Colon (tissue), 2 donors: ENCODE data around the gene IYD.

ENCODE experiments used
- FAIRE-seq: peaks from 2 replicates; lab custom pipeline; 2012; peaks lifted over from hg19 to GRCh38; lab: Jason Lieb, UNC
- donor health status: control.
- donor health status: control.

Gene IYD

DNA sequence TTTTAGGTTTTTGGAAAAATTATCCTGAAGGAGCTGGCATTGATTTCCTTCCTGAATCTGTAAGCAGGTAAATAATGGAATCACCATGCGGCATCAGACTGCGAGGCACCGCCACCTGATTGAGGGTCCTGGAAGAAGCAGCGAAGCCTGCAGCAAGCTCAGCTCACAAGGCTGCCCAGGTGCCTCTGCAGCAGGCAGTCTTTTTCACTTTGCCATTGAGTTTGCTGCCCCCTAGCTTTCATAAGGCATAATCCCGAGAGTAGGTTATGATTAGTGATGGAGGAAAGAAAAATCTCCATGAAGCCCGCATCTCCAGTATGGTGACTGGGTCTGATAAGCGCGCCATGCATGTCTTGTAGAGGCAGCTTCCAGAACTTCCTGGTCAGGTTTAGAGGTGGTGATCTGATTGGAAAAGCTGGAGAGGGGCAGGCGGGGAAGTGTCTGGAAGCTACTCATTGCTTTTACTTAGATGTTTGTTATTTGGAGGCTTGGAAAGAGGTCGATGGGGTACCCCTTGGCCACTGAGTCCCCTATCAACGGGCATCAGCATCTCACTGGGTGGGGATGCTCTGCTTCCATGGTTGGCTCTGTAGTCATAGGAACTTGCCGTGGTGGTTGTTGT, 26.7 kb downstream of the IYD start:
- no peak for FAIRE-seq

DNA sequence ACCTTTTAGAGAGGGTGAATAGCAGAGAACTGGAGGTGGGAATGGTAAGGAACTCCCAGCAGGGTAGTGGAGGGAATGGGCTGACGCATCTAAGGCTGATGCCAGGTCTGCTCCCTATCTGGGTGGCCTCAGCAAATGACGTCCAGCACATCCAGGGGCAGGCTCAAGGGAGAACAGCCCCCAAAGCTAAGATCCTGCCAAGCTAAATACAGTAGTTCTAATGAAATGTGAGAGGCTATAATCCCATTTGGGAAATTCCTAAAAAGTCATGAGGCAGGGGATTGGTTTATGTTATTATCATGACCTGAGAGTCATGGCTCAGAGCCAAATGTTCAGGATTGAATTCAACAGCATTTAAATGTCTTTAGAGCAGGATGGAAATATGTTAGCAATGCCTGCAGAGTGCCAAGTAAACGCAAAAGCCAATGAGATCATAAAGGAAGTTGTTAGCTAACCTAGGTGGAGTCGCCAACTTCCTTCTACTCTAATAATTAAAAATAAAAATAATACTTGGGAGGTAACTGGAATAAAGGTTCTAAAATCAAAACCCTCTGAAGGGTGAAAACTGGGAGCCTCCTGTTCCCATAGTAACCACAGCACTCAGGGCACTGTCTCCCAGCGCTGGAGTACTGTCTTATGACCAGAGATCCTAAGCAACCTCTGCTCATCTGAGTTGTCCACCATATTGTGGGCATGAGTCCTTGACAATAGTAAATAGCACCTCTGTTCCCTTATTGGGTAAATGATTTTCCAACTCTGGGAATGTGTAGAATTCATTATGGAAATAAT, 34.8 kb downstream of the IYD start:
- no peak for FAIRE-seq

DNA sequence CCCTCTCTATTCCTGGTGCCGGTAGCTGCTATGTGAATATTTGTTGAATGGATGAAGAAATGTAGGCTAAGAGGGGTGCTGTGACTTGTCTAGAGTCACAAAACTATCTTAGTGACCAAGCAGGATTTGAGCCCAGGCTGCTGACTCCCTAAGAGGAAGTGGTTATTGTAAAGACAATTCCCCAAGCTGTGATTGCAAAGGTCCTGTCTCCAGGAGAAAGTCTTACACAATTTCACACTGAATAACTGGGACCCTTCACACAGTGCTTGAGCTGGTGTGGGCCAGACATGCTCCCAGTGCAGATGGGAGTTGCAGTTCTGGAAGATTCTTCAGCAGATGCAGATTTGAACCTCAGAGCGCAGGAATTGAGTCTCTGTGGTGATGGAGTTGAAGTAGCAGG, 38.1 kb downstream of the IYD start:
- FAIRE-seq: no peak

DNA sequence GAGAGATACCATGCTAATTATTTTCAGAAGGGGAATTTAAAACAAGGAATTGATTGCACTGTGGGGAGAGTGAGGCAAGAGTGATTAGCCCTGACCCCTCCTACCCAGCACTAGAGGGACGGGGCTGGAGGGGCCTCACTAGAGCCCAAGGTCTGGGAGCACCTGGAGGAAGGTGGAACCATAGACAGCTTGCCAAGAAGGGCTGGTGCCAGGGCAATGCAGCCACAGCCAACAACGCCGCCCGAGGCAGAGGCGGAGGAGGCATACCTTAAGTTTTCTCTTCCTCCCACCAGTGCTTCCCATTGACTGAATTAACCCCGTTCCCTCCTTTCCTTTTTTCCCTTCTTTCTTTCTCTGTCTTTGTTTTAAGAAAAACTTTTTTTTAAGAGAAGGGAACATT, 40.0 kb downstream of the IYD start:
- FAIRE-seq: no peak

DNA sequence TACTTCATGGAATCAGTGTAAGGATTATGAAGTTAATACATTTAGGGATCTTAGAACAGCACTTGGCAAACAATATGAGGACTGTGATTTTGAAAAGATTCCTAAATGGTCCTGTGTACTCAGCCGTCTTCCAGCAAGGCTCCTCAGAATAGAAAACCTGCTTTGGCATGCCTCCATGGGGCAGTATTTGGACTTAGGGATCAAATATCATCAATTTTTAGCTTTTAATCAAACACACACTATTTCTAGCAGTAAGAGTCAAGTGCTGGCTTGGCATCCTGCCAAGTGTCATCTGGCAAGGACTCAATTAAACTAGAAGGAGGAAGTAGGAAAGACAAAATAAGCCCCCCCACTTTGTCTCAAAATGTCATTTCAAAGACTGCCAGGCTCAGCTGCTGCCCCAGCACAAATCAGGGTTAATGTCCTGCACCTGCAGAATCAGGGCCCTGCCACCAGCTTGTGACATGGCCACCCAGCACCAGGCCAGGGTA, 40.8 kb downstream of the IYD start:
- FAIRE-seq: no peak

DNA sequence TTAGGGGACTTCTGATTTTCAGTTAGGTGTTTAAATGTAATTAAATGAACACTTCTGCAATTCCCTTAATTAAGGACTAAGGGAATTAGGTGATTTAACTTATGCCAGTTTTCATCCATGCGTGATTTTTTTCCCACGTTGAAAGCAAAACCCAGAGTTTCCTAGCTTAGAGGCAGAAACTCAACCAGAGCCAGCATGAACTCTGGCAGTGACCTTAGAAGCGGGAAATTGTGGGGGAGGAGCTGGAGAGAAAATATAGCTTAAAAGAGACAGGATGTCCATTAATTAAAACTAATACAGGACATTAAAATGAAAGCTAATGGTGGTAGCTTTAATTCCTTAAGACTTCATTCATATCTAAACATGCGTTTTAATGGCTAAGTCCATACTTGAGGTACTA, 41.6 kb downstream of the IYD start:
- no peak for FAIRE-seq

DNA sequence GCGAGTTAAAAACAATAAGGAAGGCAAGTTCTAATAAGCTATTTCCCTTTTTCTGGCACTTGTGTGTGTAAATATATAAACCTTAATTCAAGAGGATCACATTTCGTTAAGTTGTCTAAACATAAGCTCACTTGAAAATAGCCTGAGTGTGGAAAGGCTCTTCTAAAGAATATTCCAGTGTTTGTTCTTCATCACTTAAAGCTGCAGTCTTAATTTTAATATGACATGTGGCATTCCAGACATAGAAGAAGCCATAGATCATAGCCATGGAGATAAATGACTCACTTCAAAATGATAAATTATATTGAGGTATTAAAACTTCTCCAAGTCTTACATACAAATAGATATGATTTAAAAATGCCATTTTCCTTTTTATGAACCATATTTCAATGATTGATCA, 42.1 kb downstream of the IYD start:
- no peak for FAIRE-seq

DNA sequence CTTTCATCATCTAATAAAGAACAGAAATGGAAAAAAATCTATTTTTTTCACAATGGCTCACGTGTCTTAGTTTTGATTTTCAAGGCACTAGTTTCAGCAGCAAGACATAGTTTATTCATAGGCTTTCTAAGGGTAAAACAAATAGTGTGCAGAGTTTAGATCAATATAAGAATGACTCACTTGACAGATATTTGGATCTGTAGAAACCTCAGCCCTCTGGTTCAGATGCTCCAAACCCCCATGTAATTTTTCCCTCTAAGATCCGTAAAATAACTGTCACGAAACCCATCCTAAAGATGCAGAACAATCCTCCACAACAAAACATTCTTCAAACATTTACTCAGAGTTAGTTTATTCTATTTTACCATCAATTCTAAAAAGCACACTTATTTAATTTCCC, 43.4 kb downstream of the IYD start:
- no peak for FAIRE-seq

DNA sequence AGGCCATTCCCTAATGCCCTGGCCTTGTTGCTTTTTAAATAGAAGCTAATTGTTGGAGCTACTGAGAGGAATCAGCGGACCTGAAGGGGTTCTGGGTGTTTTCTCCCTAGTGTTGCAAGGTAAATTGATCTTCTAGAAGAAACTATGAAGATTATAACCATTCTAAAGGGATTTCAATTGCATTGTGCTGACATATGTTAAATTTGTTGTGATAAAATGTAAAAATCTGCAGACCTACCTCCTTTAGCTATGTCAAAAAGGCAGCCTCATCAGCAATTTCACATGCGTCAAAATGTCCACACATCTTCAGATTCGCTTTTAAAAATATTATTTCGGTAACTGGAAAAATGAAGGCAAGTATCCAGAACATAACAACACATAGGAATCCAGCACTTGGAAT, 44.4 kb downstream of the IYD start:
- no peak for FAIRE-seq

DNA sequence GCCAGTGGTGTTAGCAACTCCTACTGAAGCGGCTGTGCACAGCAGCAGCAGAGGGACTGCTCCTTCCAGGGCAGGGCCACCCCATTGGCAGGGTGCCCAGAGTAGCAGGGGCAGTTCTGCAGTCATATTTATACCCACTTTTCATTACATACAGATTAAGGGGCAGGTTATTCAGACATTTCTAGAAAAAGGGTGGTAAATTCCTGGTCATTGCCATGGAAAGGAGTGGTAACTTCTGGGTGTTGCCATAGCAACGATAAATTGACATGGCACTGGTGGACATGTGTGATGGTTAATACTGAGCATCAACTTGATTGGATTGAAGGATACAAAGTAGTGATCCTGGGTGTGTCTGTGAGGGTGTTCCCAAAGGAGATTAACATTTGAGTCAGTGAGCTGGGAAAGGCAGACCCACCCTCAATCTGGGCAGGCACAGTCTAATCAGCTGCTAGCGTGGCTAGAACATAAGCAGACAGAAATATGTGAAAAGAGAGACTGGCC, 45.0 kb downstream of the IYD start:
- no peak for FAIRE-seq

DNA sequence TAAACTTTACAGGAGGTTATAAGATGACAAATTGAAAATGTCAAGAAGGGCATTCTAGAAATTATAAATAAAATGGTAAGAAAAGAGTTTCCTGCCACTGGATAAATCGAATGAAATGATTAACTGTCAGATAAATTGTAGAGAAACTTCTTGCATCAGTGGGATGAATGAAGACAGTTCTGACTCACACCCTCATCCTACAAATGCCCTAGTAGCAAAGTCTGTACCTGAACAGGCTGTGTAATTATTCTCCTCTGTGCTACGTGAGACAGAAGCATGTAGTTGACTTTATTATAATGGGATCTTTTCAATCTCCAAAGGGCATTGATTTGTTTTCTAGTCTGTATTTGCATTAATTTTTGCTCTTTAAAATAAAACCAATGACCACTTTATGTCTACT, 47.3 kb downstream of the IYD start:
- no peak for FAIRE-seq

DNA sequence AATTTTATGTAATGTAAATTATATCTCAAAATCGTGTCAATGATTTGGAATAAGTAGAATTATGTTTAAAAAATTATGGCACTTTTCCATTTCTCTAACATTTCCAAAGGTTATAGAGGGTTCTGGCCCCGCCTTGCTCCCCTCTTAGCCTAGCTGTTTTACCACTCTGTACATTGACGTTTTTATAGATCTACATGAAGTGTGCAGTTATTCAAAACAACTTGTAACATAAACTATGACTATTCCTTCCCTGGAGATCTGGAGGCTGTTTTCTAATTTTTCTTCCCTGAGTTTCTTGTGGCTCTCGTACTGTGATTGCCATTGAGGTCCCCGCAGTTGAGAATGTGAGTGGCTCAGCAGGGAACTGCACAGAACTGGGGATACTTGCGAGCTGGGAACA, 48.4 kb downstream of the IYD start:
- FAIRE-seq: no peak

DNA sequence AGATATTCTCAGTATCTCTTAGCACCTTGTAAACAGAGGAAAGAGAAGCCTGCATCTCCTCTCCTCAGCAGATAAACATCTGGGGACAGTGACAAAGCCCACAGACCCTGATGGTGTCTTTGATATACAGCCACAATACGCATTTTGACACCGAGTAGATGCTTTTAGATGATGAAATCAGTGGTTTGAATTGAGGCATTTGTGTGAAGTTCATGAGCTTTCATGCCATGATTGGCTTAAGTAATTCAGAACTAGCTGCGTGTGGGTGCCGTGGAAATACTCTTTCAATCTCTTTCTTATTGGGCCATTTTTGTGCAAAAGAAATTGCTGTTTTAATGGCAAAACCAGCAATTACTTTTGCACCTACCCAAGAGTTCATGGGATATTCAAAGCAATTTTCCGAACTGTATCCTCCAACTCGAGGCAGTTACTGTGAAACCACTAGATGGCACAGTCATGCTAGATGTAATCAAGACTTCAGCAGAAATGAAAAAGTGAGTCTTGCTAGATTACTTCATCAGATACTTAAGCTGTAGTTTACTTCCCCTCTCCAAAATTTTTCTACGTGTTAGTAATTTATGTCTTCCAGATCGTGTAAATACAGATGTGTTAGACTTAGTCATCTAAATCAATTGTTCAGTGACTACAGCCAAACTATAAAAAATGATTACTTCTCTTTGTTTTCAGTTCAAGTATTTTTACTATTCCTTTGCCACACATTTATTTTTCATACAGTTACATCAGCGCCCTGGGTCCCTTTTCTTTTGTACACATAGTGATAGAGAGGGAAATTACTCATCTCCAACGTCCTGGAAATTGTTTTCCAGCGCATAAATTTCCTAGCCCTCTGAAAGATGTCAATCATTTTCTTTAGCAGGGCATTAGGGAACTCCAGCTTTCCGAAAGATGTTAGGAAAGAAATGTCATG, 49.4 kb downstream of the IYD start:
- FAIRE-seq: no peak

DNA sequence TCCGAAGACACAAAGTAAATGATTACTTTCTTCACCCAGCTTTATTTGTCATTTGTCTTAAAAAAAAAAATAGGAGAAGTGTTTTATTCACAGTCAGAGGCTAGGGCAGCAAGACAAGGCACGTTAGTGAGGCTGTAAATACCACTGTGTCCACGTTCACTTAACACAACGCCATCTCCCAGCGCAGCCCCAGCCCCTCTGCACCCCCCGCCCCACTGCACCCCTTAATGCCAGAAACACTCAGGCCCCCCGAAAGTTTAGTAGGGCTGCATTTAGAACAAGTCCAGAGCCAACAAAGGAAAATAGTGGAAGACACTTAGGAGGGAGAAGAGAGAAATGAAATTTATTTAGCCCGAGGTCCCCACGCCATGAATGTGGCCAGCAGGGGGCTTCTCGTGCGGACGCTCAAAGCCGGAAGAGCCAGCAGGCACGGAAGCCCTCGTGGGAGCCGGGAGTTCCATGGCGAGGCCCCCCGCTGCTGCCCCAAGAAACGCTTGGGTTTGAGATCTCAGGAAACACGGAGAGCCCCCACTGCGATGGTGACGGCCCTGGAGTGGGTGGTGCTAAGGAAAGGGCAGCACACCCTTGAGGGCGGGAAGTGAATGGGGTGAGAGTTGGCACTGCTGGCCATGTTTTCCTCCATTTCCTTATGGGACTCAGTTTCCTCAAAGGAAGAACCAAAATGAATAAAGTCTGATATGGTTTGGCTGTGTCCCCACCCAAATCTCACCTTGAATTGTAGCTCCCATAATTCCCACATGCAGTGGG, 50.2 kb downstream of the IYD start:
- no peak for FAIRE-seq

DNA sequence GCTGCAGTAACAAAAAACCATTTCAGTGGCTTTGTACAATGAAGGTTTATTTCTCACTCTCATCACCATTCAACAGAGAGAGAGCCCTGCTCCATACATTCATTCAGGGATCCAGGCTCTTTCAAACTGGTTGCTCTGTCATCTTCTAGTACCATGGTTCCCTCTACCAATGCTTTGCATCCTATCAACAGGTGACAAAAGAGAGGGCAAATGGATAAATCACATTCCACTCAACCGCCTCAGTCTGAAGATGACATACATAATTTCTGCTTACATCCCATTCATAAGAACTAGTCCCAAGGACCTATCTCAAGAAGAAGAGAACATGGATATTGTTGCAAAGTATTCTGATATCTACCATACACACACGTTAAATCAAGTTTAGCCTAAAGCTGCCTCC, 51.6 kb downstream of the IYD start:
- no peak for FAIRE-seq

DNA sequence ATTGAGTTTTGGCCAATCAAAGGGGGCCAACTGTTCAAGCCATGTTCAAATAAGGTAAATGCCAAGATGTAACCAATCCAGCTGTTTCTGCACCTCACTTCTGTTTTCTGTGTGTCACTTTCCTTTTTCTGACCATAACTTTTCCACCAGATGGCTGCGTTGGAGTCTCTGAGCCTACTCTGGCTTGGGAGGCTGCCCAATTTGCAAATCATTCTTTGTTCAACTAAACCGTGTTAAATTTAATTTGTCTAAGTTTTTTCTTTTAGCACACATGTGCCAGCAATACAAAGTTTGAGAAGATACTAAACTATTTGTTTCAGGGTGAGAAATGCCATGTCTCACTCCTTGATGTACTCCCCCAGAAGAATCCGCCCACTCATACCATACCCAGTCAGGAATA, 52.1 kb downstream of the IYD start:
- FAIRE-seq: no peak

DNA sequence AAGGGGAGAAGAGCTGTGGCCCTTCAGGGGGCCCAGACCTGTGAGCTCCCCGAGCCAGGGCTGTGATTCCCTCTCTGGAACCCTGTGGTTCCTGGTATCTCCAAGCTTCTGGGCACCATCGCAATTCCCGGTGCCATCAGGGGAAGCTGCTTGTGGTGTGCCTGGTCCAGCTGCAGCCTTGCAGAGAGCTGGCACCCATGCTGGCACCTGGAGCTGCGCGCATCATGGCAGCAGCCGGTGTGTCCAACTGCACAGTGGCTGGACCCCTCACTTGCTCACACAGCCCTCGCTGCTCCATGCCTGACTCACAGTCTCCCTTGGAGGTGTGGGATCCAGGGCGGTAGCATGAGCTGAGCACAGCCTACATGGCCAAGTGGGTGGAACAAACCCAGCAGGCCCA, 56.7 kb downstream of the IYD start:
- FAIRE-seq: no peak

DNA sequence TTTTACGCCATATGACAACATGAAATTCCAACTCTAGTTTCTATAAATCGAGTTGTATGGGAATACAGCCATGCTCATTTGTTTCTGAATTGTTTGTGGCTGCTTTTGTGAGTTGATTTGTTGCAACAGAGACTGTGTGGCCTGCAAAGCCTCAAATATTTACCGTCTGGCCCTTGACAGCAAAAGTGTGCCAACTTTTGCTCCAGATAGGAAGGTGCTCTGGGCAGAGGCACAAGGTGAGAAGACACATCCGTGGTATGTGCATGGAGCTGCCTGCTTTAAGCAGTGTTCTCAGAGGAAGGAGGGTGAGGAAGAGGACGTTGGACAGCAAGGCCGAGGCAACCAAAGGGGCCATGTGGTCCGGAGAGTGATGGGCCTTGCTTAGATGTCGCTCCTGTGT, 57.4 kb downstream of the IYD start:
- FAIRE-seq: no peak

DNA sequence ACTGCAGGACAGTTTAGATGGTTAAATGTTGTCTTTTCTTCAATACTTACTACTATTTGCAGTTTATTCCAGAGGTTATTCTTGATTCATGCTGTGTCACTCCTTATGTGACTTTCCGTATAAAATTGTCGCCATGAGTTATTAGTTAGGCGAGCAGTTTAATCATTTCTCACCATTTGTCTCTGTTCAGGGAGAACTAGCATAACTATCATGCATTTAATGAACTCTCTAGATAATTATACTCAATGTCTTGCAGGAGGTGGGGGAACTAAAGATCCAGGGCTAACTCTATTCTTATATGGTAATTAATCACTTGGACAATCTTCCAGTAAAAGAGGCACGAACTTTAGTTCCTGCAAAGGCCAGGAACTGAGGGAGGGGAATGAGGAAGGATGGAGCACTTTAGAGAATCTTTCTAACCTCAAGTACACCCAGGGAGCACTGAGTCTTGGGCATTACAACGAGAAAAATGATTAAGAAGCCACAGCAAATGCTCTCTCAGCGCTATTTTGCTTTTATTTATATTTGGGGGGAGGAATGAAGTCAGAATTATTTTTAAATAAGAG, 58.3 kb downstream of the IYD start:
- FAIRE-seq: no peak

DNA sequence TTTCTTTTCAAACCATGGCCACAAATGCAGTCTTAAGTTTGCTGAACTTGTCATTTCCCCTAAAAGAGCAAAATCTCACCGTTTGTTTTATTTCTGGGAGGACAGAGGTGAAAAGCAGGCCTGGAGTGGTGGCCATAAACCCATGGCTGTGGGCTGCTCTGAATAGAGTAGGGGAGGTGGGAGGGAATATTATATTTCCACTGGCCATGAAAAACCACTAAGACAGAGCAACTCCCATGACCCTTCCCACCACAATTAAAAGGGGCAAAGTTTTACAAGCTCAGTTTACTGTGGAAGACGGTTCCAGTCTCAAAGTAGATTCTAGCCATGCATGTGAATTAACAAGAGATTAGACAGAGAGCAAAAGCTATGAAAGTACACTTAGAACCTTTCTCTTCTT, 59.0 kb downstream of the IYD start:
- no peak for FAIRE-seq

DNA sequence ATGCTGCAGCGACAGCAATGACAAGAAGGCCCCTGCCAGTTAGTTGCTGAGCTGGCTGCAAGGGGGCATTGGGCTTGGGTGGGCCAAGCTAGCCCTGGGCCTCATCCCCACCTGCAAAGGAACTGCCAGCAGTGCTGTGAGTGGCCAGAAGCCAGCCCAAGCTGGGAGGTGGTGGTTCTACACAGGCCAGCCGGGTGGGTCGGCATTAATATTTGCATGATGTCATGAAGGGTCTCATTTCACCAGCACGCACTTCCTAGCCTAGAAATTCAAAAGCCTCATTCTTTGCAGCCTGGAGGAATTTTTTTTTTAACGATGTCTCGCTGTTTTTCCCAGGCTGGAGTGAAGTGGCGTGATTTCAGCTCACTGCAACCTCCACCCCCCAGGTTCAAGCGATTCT, 62.0 kb downstream of the IYD start:
- no peak for FAIRE-seq

DNA sequence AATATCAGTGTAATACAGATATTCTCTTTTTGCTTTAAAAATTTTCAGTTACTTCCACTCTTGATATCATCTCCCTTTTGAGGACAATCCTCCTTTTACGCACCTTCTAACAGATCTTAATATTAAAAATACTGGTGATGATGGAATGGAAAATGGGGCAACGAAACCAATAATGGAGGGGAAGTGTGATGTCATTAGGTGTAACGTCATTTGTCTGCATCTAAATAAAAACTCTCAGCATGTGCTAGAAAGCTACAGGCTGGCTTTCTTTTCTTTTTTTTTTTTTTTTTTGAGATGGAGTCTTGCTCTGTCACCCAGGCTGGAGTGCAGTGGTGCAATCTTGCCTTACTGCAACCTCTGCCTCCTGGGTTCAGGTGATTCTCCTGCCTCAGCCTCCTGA, 66.5 kb downstream of the IYD start:
- no peak for FAIRE-seq
